Kidney (tissue), 14 donors: Measurements from ENCODE around the gene DSE. TPM values are rescaled to one million over a fixed set of nuclear protein-coding genes. Genes with fewer than 3 reads are reported as not detected.

ENCODE experiments used
- DNase-seq, 5 donors: peaks; one replicate each; pipeline ENCODE4 v3.0.0-alpha.2; 2013 to 2020
- FAIRE-seq: peaks from 2 replicates; lab custom pipeline; 2012; peaks lifted over from hg19 to GRCh38; lab: Jason Lieb, UNC
- H3K27ac ChIP-seq, 2 donors: one replicate each; pipeline ENCODE4 v1.7.0; 2013; ENCODE audit warnings: low read depth in 2 of 2, low read length in 2 of 2, inconsistent platforms in 1 of 2
- H3K27me3 ChIP-seq: one replicate; pipeline ENCODE4 v1.7.1; 2013; ENCODE audit warnings: low read length, inconsistent platforms; ENCODE audit not compliant: control insufficient read depth, insufficient read depth
- H3K36me3 ChIP-seq, 3 donors: one replicate each; pipeline versions ENCODE4 v1.7.0 to v1.7.1; 2013; ENCODE audit warnings: low read length in 3 of 3, control low read depth in 1 of 3, inconsistent platforms in 1 of 3; ENCODE audit not compliant: insufficient read depth in 3 of 3, control insufficient read depth in 2 of 3
- H3K4me1 ChIP-seq, 3 donors: one replicate each; pipeline versions ENCODE4 v1.7.0 to v1.7.1; 2013; ENCODE audit warnings: low read length in 3 of 3, inconsistent platforms in 1 of 3, low read depth in 1 of 3; ENCODE audit not compliant: control insufficient read depth in 2 of 3, insufficient read depth in 2 of 3
- H3K4me3 ChIP-seq, 3 donors: one replicate each; pipeline versions ENCODE4 v1.7.0 to v1.8.1; 2013; ENCODE audit warnings: low read length in 3 of 3, control low read depth in 1 of 3, inconsistent platforms in 1 of 3
- H3K9ac ChIP-seq, 3 donors: one replicate each; pipeline versions ENCODE4 v1.7.0 to v1.7.1; 2013; ENCODE audit warnings: low read length in 3 of 3, control low read depth in 1 of 3, inconsistent platforms in 1 of 3
- H3K9me3 ChIP-seq, 3 donors: one replicate each; pipeline versions ENCODE4 v1.7.0 to v1.7.1; 2013; ENCODE audit warnings: low read length in 3 of 3, control low read depth in 1 of 3, inconsistent platforms in 1 of 3; ENCODE audit not compliant: control insufficient read depth in 2 of 3, insufficient read depth in 1 of 3
- CTCF ChIP-seq: IDR thresholded peaks from 3 replicates; pipeline ENCODE4 v1.5.1; 2012; ENCODE audit warnings: mild to moderate bottlenecking, moderate library complexity, borderline replicate concordance; ENCODE audit not compliant: insufficient read depth; ENCODE audit errors: extremely low read depth
- intact Hi-C: fragments of 100-400 bp; cut with DNase I; formaldehyde crosslinking; loops from one replicate; pipeline ENCODE4 v1.11.1; 2022
- polyA plus RNA-seq: library from polyadenylated mRNA; stranded (reverse); fragments of 350-450 nt; fragmentation: Illumina TruSeq; extraction: RNeasy Lipid Tissue Mini Kit (QIAGEN cat#74804); gene quantifications from one replicate; pipeline ENCODE4 v1.2.3, GENCODE V29; 2014; ENCODE audit warnings: low read depth, low replicate concordance; ENCODE audit not compliant: insufficient read depth
- total RNA-seq: library from RNA; stranded (reverse); fragmentation: NEBNext Ultra II Directional; extraction: Animal tissue kit (Norgen Biotek cat#: 25700); gene quantifications from one replicate; pipeline ENCODE4 v1.2.1, GENCODE V29; 2021
- donor health status: control.
- donor health status: control.
- donor health status: control.
- donor health status: control.
- donor health status: control.
- donor health status: DM: yes; HTN: yes; CAD: no.
- donor health status: Normal renal cell carcinoma (clear cell type).

The DSE gene
- total and polyA plus RNA-seq, 2 donors from 2014 or later: 6.9 to 47.7 TPM

GRCh38 chr6:116381000-116381399 is 10.3 kb downstream of the DSE start:
- Histone ChIP-seq H3K4me1 (no peaks in the 10 kb centered on the region), H3K36me3 (no peaks in the 10 kb centered on the region), H3K27ac (no peak overlapping the region), H3K4me3 (no peak overlapping the region), H3K27me3 (no peaks in the 10 kb centered on the region), H3K9me3 (no peaks in the 10 kb centered on the region), H3K9ac (no peak overlapping the region)
- DNase-seq (no peak), FAIRE-seq (no peak)
- no peak for TF ChIP-seq CTCF
- intact Hi-C loops: no loop called here

GRCh38 chr6:116382587-116382986 is 11.8 kb downstream of the DSE start:
- FAIRE-seq: no peak
- TF ChIP-seq CTCF: no peak
- peaks cover 0 to 4% (median 0%) of the 10 kb centered on the region in 3 donors for H3K4me1 ChIP-seq

GRCh38 chr6:116384727-116385458 is 14.1 kb downstream of the DSE start:
- no peak overlapping the region for H3K4me3 ChIP-seq
- TF ChIP-seq CTCF: no peak
- no peak overlapping the region for H3K27ac ChIP-seq
- no peaks in the 10 kb centered on the region for H3K27me3 ChIP-seq
- H3K9me3 ChIP-seq: no peaks in the 10 kb centered on the region
- H3K4me1 ChIP-seq: peaks cover 0 to 4% (median 0%) of the 10 kb centered on the region in 3 donors
- H3K9ac ChIP-seq: no peak overlapping the region
- intact Hi-C loops: no loop called here
- FAIRE-seq (no peak), DNase-seq (no peak)
- no peaks in the 10 kb centered on the region for H3K36me3 ChIP-seq

More at GRCh38 chr6:116382587-116382986, 11.8 kb downstream of the DSE start:
- no peak for DNase-seq
- H3K36me3 ChIP-seq: no peaks in the 10 kb centered on the region
- intact Hi-C loops: no loop called here
- no peak overlapping the region for H3K27ac ChIP-seq
- no peaks in the 10 kb centered on the region for H3K27me3 ChIP-seq
- no peak overlapping the region for H3K9ac ChIP-seq
- no peak overlapping the region for H3K4me3 ChIP-seq
- H3K9me3 ChIP-seq: no peaks in the 10 kb centered on the region
